NCI-H1436 (cell line): ENCODE data around the gene EVI5.
"Not testable (repeated sequence)": the region's sequence is repeated elsewhere in the genome, so short reads cannot be mapped to it uniquely, and the experiment has no call there.

ENCODE experiments used
- DNase-seq: peaks from one replicate; lab custom pipeline; 2025; lab: John Stamatoyannopoulos, UW

Gene EVI5

GRCh38 chr1:92791487-92792066, 6.7 kb upstream of the EVI5 start:
- no peak for DNase-seq

- no peak for DNase-seq
Observed at GRCh38 chr1:92790867-92791266, 6.0 kb upstream of the EVI5 start.

GRCh38 chr1:92790081-92790480, 5.2 kb upstream of the EVI5 start:
- no peak for DNase-seq

DNA sequence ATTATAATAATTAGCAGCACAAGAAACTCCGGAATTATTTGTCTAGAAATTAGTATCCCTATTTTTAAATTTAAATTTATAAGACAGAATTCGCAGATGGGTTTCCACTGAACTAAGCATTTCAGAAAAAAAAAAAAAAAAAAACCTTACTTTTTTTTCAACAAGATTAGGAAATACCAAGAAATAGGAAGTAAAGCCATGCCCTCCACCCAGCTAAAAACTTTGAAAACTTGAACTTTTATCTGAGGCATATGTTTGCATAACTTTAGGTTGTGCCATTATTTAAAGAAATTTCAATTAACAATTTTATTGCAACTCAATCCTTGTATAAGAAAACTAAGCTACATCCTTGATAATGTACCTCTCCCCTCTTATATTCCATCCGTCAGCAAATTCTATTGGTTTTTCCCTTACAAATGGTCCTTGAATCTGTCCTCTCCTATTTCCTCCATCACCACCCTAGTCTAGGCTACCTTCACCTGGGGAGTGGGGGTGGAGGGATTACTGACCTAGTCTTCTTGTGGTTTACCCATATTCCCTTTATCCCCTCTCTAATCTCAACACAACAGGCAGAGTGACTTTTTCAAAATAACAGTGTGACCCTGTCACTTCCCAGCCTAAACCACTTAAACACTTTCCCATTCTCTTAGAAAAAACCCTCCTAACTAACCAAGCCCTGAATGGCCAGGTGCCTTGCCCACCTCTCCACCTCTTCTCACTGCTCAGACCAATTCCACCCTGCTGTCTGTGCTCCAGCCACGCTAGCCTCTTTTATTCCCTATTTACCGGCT, 1.4 kb upstream of the EVI5 start:
- DNase-seq = no peak

DNA sequence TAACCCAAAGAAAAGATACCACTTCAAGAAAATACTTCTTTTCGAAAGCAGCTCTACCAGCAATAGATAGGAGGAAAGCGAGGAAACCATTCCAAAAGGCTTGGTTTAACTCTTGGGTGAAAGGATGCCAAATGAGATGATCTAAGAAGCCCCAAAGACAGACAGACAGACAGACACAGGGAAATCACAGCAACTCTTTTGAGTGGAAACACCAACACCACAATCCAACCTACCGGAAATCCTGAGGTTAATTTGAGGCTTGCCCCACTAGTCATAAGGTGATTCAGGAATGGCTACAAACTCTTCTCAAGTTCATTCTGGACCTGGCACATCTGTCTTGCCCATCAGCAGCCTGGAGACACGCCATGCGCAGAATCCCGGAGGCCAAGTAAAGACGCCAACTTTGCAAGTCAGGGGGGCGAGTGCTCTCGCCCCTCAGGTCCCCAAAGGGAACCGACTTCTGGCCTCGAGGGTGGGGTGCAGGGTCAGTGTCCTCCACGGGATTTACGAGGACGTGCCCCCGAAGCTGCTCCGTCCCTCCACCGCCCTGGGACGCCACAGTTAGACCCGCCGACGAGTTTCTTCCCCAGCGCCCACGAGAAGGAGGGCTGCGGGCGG, 778 bp downstream of the EVI5 start:
- no peak for DNase-seq

GRCh38 chr1:92783550-92783949, 1.4 kb downstream of the EVI5 start:
- not testable (repeated sequence) for DNase-seq

- DNase-seq = no peak
Observed at GRCh38 chr1:92778376-92778775, 6.5 kb downstream of the EVI5 start.

DNA sequence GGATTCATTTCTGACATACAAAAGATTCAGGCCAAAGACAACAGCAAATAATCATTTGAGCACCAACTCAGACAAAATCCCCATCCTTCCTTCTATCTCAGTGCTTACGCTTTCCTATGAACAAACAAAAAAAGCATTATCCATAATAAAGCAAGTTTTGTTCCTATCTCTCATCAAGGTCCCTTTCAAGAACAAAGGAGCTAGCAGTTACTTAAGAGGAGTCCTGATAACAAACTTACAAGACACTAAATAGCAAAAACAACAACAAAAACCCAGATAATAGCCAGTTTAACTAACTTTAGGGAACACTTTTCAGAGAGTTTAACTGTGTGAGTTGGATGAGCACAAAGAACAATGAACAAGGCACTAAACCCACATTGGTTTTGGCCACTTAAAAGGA, 10.5 kb downstream of the EVI5 start:
- DNase-seq = no peak

GRCh38 chr1:92773749-92774148, 11.2 kb downstream of the EVI5 start:
- DNase-seq = not testable (repeated sequence)

DNA sequence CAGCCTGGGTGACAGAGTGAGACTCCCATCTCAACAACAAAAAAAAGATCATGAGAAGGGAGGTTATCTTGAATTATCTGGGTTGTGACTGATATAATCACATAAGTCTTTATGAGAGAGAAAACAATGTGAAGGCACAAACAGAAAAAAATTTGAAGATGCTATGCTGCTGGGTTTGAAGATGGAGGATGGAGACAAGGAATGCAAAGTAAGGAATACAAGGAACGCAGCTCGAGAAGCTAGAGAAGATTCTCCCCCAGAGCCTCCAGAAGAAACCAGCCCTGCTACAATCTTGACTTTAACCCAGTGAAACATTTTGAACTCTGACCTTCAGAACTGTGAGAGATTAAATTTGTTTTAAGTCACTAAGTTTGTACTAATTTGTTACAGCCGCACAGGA, 15.1 kb downstream of the EVI5 start:
- DNase-seq = no peak

DNA sequence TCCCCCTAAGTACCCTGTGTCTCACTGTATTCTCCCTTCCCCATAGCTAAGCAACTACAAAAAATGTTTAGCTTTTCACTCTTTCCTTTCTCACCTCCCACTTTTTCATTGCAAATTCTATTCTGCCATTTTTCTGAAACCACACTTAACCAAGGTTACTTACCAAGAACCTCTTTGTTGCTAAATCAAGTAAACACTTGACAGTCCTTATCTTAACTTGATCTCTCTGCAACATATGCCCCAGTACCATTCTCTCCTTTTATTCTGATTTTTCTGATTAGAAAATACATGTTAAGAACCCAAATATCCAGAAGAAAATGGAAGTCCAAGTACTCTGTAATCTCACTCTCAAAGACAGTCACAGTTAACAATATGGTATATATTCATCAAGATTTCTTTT, 16.0 kb downstream of the EVI5 start:
- DNase-seq = no peak

GRCh38 chr1:92768296-92768695, 16.6 kb downstream of the EVI5 start:
- DNase-seq = no peak

DNA sequence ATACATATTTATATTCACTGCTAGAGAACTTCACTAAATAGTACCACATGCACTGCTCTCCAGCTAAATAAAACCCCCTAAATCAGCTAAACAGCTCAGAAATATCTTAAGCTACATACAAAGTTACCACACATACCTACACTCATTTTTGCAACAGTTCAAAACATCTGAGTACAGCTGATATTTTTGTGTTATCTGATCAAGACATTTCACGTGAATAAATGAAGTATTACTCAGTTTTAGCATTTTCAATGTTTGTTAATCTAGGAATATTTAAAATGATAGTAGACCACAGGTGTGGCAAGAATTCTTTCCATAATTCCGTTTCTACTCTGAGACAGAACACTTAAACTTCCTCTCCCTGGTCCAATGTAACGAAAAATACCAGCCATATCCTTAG, 20.8 kb downstream of the EVI5 start:
- DNase-seq = no peak

DNA sequence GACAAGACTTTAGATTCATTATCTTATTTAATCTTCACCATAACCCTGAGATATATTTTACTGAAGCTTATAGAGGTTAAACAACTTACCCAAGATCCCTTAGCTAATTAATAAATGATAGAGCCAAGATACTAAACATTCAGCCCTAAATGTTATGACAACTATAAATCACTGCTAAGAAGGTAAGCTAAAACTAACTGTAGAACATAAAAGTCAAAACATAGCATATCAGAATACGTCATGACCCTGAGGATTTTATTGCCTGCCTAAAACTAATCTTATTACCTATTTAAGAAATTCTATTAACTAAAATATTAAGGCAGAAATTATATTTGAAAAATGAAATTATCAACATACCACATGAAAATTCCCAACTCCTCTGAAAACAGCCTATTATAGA, 22.6 kb downstream of the EVI5 start:
- no peak for DNase-seq

- DNase-seq = no peak
Observed at GRCh38 chr1:92759361-92759760, 25.5 kb downstream of the EVI5 start.

GRCh38 chr1:92756537-92756936, 28.4 kb downstream of the EVI5 start:
- DNase-seq = no peak

DNA sequence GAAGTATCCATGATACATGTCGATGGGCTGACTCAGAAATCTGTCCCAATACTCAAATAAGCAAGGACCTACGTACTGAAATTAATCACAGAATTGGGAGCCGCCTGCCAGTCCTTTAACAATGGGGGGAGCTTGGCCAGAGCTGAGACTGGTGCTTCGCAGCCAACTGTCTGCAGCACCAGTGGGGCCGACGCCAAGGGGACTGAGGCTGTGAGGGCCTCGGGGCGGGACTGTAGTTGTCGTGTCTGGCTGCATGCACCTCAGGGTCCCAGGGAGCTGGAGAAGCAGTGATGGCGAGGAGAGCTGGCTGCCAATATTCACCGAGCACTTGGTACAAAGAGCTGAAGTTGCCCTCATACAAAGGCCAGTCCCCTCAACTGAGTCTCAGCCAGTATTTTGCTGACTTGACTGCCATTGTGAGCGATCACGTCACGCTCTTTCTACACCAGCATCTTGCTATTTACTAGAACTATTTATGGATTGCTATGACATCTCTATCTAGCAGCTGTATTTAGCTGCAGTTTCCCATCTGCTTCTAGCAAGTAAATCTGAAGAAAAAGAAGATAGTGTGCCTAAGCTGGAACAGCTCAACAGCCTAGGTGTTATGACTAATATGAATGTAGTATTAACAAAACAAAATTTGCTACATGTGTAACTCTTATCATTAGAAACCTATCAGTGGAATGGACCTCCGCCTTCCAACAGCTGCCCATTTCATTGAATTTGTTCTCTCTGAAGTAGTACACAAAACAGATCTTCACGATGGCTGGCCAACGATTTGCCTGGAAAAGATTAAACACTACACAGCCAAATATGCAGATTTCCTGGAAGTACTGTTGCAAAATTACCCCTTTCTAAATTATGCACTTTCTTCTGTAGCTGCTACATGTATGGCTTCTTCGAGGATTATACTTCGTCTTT, 29.1 kb downstream of the EVI5 start:
- DNase-seq = no peak

DNA sequence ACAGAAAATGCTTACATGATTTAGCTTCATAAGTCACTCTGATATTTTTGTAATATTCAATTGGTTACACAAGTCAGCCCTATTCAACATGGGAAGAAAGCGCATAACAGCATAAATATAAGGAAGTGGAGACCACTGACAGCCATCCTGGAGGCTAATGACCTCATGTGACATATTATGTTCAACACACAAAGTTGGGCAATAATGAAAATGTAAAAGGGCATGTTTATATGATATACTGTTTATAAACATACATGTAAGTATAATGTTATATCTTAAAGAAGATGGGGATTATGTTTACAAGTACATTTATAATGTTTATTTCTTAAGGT, 30.2 kb downstream of the EVI5 start:
- DNase-seq = no peak

DNA sequence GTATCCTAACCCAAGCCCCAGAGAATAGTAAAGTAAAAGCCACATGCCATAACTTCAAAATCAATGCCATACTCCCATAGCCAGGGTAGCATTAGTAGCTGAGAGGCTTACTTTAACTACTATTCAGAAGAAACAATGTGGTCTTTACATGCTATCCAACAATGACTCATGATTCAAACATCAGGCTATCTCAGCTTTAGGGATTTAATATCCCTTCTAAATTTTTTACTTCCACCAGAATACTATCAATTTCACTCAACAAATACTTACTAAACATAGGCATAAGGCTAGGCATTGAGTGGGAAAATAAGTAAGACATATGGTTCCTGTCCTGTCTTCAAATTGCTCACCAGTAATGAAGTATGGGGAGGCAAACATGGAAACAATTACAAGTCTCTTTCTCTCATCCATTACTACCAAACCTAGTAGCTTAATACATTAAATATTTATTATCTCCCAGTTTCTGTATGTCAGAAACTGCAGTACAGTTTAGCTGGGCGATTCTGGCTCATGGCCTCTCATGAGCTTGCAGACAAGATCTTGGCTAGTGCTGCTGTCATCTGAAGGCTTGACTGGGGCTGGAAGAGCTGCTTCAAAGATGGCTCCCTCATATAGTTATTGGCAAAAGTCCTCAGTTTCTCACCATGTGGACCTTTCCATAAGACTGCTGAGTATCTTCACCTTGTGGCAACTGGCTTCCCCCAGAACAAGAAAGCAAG, 30.7 kb downstream of the EVI5 start:
- no peak for DNase-seq

- DNase-seq = no peak
Observed at GRCh38 chr1:92752719-92753118, 32.2 kb downstream of the EVI5 start.

DNA sequence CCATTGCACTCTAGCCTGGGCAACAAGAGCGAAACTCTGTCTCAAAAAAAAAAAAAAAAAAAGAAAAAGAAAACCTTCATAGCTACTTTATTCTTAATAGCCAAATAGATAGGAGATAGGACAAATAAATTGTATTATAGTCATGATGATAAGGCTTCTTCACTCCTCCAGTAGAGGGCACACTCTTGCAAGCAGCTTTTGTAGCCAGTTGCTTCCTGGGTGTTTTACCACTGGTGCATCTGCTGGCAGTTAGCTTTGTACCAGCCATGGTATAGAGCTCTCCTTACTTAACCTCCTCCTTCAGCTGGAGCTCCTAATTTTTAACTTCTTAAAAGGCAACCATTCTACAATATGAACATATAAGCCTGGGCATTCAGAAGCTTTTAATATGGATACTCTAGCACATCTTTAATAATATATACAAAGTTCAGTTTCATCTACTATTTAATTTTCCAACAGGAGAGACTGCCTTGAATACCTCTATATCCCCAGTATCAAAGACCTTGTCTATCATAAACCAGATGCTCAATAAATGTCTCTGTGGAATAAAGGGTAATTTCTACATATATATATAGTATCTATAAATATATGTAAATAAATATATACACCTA, 35.8 kb downstream of the EVI5 start:
- DNase-seq = peak; percentile 49
